GM21786 (cell line): ENCODE measurements around the gene RXFP3.

ENCODE experiments used
- ATAC-seq: cut with Tn5 transposase; IDR thresholded peaks from one replicate; pipeline ENCODE4 v1.9.1; 2021; ENCODE audit not compliant: unreplicated experiment

RXFP3 gene

DNA sequence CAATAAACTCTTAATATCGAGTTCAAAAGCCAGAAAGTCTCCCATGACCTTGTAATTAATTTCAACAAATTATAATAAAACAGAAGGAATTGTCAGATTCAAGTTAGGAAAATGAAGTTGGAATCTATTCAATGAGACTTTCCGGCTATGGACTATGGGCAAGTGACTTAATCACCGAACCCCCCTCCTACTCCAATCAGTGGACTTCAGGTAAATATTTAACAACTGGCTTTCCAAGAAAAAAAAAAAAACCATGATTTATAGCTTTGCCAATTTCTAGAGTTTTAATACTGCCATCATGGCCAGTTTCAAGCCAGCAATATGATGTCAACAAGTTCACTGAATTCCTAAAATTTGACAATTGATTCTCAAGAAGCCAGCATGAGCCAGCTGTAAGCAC, 43.8 kb downstream of the RXFP3 start:
- no peak for ATAC-seq

DNA sequence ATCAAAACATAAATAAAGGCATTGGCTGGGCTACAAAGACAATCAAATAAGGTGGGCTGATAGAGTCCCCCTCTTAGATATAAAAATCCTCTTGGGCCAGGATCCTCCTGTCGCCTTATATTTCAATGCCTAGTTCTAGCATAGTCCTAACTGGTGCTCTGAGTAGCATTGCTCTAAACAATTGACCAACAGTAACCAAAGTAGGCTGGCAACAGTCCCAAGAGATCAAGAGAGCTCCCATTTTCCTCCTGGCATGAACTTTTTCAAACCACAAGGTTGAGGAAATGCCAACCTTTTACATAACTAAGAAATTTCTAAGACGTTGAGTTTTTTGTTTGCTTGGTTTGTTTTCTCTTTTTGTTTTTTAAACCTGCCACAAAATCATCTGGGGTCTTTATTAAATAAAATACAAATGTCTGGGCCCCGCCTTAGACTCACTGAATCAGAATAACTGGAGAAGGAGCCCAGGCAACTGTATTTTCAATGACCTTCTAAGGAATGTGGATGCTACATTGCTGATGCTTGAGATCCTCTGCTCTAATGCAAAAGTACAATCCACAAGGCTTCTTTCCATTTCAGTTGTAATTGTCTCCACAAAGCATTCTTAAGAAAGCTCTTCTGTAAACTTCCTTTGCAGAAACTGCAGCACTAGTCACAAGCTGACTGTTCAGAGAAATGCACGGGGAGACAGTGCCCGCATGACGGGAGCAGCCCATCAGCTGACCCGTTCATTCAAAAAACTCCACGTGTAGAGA, 45.4 kb downstream of the RXFP3 start:
- ATAC-seq = no peak

GRCh38 chr5:33984178-33984577, 48.0 kb downstream of the RXFP3 start:
- no peak for ATAC-seq

DNA sequence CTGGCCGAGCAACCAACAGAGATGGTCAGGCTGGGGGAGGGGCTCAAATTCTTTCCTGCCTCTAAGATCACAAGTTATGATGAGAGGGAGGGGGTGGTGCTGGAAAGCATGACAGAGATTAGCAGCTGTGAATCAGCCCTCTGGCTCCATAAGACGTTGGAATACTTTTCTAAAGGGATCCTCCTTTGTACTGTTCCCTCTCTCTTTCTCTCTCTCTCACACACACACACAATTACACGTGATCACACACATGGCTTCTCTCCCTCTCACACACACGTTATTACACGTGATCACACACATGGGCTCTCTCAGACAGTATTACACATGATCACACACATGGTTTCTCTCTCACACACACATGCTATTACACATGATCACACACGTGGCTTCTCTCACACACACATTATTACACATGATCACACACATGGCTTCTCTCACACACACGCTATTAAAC, 48.5 kb downstream of the RXFP3 start, which contains the start of gene SLC45A2:
Gene SLC45A2, minus strand, starts transcription at position 23 of the 454 bp plus-strand sequence. CDS start 110 bp downstream, outside the sequence.
- no peak for ATAC-seq

DNA sequence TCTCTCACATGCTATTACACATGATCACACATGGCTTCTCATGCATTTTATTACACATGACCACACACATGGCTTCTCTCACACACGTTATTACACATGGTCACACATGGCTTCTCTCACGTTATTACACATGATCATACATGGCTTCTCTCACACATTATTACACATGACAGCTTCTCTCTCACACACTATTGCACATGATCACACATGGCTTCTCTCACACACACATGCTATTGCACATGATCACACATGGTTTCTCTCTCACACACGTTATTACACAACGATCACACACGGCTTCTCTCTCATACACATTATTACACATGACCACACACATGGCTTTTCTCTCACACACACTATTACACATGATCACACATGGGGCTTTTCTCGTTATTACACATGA, 49.3 kb downstream of the RXFP3 start:
- ATAC-seq = no peak
